Activated CD8-positive, alpha-beta memory T cell treated with anti-CD3 and anti-CD28 coated beads for 1 hour (primary cell): Measurements from ENCODE around the gene SH3GL3.

Experiments used
- DNase-seq, 2 donors: peaks; one replicate each; pipeline ENCODE4 v3.0.0-alpha.2; 2020; ENCODE audit warnings: low read depth in 1 of 2; ENCODE audit errors: extremely low read depth in 1 of 2

The SH3GL3 gene

DNA sequence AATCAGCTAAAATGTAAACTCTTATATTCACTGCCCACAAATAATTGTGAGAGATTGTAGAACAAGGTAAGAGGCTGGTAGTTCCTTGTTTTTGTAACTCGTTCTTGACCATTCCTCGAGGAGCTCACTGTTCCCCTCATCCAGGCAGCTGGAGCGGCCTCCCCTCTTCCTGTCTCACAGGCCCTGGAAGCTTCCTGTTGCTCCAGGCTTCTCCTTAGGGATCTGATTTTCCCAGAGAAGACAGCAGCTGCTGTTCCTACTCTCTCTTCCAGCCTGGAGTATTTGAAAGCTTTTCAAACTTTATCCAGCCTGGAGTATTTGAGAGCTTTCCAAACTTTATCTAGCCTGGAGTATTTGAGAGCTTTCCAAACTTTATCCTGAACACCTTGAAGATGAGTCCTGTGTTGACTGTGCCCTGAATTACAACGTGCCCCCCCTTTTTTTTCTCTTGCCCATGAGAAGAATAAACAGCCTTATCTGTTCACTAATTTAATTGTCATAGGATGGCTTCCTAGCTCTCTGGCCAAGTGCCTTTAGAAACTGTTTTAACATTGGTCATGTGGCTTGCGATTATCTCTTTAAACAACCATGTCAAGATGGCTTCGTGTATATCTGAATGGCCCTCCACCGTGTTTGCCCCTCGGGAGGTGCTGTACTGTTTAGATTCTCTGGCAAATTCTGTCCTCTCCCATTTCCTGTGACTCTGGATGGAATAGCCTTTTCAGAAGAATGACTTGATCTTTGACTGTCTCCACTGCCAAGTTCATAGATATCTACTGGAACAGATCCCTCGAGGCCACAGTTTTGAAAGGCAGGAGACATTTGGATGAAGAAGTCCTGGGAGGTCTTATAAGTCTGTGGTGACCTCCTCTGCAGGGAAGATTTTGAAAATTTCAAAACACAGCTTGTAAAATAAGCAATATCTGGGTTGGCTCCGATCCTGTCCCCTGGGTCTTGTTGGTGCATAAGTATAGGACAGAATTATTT, 211.6 kb downstream of the SH3GL3 start:
- DNase-seq = no peak

- DNase-seq = no peak
Measured at GRCh38 chr15:83659417-83659812, 212.3 kb downstream of the SH3GL3 start.

- DNase-seq = no peak
Measured at GRCh38 chr15:83665480-83665879, 218.3 kb downstream of the SH3GL3 start.
